HCT116 (cell line): ENCODE results near the gene TAF3.

Experiments
- CTCF ChIP-seq, 3 experiments: fragments of 200-600 bp in 1 of 3; sonication (generic) in 1 of 3; IDR thresholded peaks in 2 of 3; conservative IDR thresholded peaks in 1 of 3; 2 replicates each; pipeline ENCODE4 v1.5.1; 2012 to 2017; ENCODE audit warnings: low read depth in 2 of 3, low read length in 2 of 3, antibody characterized with exemption in 1 of 3, borderline replicate concordance in 1 of 3, control low read depth in 1 of 3, mild to moderate bottlenecking in 1 of 3, mixed read lengths in 1 of 3, mixed run types in 1 of 3, moderate library complexity in 1 of 3; ENCODE audit not compliant: insufficient read depth in 1 of 3
- EZH2 ChIP-seq: fragments of 200-600 bp; sonication (generic); IDR thresholded peaks from 2 replicates; pipeline ENCODE4 v1.6.1; 2017; ENCODE audit warnings: antibody characterized with exemption, mixed run types
- EZH2phosphoT487 ChIP-seq: fragments of 200-600 bp; IDR thresholded peaks from 2 replicates; pipeline ENCODE4 v1.6.1; 2018; ENCODE audit warnings: antibody characterized with exemption, borderline replicate concordance
- JUND ChIP-seq: IDR thresholded peaks from 2 replicates; pipeline ENCODE4 v1.6.1; 2012
- POLR2A ChIP-seq: IDR thresholded peaks from 2 replicates; pipeline ENCODE4 v1.7.0; 2011; ENCODE audit warnings: borderline replicate concordance; ENCODE audit not compliant: insufficient read depth, insufficient read length; ENCODE audit errors: extremely low read depth
- POLR2AphosphoS5 ChIP-seq: IDR thresholded peaks from 2 replicates; pipeline ENCODE4 v1.6.1; 2011; ENCODE audit warnings: mild to moderate bottlenecking, low read depth, low read length, moderate library complexity
- SP1 ChIP-seq: IDR thresholded peaks from 2 replicates; pipeline ENCODE4 v1.6.1; 2012; ENCODE audit warnings: low read depth
- YY1 ChIP-seq: IDR thresholded peaks from 2 replicates; pipeline ENCODE4 v1.6.1; 2011; ENCODE audit warnings: low read length, low read depth, moderate library complexity, mild to moderate bottlenecking; ENCODE audit not compliant: insufficient replicate concordance; ENCODE audit errors: extremely low read depth
- ZNF274 ChIP-seq: fragments of 200-500 bp; sonication (Bioruptor generic); IDR thresholded peaks from 2 replicates; pipeline ENCODE4 v1.6.1; 2014; ENCODE audit warnings: mild to moderate bottlenecking, low read depth, low read length, inconsistent platforms
- TF ChIP-seq, protein P1 (sequence below): IDR thresholded peaks from 2 replicates; pipeline ENCODE4 v1.6.1; 2012; ENCODE audit warnings: low read depth

DNA sequence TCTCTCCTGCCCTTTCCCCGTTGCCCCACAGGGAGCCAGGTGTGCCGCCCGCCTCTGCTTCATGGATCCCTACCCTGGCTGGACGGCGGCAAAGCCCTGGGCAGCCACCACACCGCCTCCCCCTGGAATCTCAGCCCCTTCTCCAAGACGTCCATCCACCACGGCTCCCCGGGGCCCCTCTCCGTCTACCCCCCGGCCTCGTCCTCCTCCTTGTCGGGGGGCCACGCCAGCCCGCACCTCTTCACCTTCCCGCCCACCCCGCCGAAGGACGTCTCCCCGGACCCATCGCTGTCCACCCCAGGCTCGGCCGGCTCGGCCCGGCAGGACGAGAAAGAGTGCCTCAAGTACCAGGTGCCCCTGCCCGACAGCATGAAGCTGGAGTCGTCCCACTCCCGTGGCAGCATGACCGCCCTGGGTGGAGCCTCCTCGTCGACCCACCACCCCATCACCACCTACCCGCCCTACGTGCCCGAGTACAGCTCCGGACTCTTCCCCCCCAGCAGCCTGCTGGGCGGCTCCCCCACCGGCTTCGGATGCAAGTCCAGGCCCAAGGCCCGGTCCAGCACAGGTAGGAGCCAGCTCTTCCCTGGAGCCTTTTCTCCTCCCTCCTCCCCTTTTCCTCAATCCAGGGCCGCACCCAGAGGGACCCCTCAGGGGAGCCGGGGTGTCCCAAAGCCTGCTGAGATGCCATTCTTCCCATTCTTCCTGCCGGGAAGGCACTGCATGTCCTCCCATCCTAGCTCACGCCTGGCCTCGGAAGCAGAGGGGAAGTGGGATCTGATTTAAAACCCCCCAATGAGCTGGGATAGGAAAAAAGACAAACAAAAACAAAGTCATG lies 240.2 kb downstream of the TAF3 start:
- TF ChIP-seq SP1 = no peak
- no peak for TF ChIP-seq CTCF (IDR thresholded peaks at IDR 0.05 in 2 of 3, conservative IDR thresholded peaks at IDR 0.05 in 1 of 3; ENCODE audit: borderline replicate concordance in 1 of 3, insufficient read depth in 1 of 3, low read depth in 2 of 3, low read length in 2 of 3)
- TF ChIP-seq ZNF274 = no peak
- no peak for TF ChIP-seq YY1
- no peak for TF ChIP-seq EZH2phosphoT487
- TF ChIP-seq POLR2A = no peak
- no peak for TF ChIP-seq EZH2
- no peak for TF ChIP-seq JUND
- TF ChIP-seq, protein P1, sequence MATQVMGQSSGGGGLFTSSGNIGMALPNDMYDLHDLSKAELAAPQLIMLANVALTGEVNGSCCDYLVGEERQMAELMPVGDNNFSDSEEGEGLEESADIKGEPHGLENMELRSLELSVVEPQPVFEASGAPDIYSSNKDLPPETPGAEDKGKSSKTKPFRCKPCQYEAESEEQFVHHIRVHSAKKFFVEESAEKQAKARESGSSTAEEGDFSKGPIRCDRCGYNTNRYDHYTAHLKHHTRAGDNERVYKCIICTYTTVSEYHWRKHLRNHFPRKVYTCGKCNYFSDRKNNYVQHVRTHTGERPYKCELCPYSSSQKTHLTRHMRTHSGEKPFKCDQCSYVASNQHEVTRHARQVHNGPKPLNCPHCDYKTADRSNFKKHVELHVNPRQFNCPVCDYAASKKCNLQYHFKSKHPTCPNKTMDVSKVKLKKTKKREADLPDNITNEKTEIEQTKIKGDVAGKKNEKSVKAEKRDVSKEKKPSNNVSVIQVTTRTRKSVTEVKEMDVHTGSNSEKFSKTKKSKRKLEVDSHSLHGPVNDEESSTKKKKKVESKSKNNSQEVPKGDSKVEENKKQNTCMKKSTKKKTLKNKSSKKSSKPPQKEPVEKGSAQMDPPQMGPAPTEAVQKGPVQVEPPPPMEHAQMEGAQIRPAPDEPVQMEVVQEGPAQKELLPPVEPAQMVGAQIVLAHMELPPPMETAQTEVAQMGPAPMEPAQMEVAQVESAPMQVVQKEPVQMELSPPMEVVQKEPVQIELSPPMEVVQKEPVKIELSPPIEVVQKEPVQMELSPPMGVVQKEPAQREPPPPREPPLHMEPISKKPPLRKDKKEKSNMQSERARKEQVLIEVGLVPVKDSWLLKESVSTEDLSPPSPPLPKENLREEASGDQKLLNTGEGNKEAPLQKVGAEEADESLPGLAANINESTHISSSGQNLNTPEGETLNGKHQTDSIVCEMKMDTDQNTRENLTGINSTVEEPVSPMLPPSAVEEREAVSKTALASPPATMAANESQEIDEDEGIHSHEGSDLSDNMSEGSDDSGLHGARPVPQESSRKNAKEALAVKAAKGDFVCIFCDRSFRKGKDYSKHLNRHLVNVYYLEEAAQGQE = no peak
- no peak for TF ChIP-seq POLR2AphosphoS5
